ENCODE measurements around the gene ANKRD27.

The ANKRD27 gene

GRCh38 chr19:32550666-32551065 is 124.3 kb downstream of the ANKRD27 start:
- no peak for DNase-seq (ENCODE audit: low spot score)

Data from COLO829 (cell line).